Activated CD4-positive, alpha-beta T cell treated with anti-CD3 and anti-CD28 coated beads, Interleukin-2, amount 50 U/mL, for 1 hour (primary cell): ENCODE data around the gene GSTO1.
"Not testable (repeated sequence)": the region's sequence is repeated elsewhere in the genome, so short reads cannot be mapped to it uniquely, and the experiment has no call there.

Source experiments
- DNase-seq: peaks from one replicate; pipeline ENCODE4 v3.0.0-alpha.2; 2020

The GSTO1 gene

DNA sequence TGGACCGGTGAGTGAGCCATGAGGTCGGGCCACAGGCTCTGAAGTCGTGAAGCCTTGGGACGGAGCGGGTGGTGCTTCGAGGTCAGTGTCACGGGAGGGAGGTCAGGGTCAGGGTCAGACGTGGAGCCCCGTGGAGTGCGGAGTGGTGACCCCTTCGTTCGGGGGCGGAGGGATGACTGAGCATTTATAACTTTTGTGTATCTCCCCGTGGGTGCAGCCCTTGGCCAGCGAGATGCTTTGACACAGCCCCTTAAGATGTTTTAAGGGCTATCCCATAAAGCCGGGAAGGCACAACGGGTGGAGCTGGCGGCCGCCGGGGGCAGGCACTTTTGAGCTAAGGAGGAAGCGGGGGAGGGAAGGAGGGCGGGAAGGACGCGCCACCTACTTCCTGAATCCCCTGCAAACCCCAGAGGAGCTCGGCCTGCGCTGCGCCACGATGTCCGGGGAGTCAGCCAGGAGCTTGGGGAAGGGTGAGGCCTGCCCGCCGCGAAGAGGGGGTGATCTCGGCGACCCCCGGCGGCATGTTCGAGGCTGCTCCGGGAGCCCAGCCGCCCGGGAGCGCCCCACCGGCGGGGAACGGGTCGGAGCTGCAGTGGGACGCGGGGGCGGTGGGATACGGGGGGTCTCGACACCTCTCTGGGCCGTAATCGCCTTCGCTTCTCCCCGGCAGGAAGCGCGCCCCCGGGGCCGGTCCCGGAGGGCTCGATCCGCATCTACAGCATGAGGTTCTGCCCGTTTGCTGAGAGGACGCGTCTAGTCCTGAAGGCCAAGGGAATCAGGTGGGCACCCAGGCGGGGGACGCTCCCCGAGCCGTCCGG lies at the start of gene GSTO1:
Gene GSTO1, plus strand, starts transcription at position 400 of the 818 bp plus-strand sequence. Its CDS starts 37 bp downstream, at position 437.
- peak; percentile 28 for DNase-seq

DNA sequence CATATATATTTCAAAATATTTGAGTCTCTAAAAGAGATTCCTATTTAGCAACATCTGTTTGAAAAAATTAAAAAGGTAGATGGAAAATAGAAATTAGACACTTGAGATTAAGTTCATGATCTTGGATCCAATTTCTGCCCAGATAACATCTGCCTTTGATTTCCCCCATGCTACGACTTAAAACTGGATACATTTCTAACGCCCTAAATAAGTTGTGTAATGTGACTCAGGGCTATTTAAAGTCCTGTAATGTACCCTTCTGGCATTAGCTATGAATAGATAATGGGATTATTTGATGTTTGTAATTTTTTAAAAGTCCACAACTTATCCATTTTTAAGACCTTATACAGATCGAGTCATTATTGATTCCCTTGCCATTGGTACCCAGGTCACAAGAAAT lies 46.0 kb upstream of the GSTO1 start:
- DNase-seq = no peak

DNA sequence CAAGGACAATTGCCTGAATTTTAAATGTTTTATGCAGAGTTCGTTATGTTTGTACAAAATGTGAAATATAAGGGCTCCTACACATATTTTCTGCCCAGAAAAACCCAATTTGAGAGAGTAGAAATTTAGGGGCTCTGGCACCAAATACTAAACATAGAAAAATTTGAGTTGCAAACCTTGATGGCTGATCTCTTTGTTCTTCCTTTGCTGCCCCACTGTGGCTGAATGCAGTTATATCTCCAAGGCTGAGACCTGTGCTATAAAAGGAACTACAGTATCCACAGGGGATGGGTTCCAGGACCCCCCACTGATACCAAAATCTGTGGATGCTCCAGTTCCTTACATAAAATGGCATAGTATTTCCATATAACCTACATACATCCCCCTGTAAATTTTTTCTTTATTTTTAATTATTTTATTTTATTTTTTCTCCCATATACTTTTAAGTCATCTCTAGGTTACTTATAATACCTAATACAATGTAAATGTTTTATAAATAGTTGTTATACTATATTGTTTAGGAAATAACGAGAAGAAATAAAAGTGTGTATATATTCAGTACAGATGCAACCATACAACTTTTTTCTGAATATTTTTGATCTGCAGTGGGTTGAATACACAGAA lies 45.0 kb upstream of the GSTO1 start:
- peak; percentile 34 for DNase-seq

DNA sequence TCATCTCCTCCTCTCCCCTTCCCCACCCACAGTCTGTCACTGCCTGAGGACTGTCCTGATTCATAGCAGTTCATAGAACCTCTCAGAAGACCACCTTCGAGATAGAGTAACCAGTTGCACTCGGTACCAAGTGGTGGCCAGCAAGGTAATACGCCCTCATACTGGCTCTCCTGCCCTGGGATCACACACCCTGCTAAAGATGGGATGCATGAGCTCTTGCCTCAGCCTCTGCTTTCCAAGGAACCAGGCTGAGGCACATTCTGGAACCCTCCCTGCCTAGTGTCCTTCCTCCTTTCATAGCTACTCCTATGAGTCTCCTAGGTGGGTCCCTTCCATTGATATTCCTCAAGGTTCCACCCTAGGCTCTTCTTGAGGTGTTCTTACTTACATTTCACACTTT lies 38.1 kb upstream of the GSTO1 start:
- DNase-seq = no peak

DNA sequence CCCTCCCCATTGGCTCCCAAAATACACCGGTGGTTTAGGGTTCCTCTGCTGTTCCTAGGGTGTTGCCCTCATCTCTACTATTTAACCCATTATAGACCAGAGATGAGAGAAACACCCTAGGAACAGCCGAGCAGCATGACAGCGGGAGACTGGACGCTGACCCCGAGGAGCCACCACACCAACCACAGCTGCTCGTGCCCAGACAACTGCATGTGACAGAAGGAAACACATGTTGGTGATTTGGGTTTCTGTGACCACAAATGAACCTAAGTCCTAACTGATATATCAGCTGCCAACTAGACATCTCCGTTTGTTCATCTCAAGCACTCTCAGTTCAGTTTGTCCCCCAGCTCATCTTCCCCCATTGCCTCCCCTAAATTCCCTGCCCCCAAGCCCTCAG lies 35.9 kb upstream of the GSTO1 start:
- no peak for DNase-seq

DNA sequence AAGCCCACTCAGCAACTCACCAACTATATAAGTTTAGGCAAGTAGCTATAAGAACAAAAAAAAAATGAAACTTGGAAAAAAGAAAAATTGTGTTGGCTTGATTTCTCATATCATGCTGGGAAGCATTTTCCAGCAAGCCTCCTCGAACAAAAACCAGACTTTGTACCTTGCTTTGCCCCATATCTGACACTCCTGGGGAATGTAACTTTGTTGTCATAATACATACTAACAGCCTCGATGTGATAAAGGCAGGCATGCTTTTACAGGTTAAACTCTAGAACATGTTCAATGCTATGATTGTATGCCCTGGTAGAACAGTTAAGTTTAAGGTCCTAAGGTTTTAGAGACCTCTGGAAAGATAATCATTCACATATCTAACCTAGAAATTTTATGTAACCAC lies 34.2 kb upstream of the GSTO1 start:
- DNase-seq = no peak

DNA sequence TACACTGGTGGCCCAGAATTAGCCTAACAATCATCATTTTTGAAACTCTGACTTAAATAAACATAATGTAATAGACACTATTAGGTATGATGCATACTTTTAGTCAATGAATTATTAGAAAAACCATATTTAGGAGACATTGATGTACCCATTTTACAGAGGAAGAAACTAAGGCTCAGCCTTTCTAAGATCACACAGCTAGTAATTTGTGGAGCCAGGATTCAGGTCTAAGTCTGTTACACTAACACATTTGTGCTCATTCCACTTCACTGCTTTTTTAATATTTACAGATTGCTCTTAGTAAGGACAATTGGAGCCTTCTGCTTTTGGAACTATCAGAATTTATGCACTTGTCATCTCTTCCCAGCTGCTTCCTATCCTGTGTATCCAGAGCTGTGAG lies 31.4 kb upstream of the GSTO1 start:
- DNase-seq = no peak

DNA sequence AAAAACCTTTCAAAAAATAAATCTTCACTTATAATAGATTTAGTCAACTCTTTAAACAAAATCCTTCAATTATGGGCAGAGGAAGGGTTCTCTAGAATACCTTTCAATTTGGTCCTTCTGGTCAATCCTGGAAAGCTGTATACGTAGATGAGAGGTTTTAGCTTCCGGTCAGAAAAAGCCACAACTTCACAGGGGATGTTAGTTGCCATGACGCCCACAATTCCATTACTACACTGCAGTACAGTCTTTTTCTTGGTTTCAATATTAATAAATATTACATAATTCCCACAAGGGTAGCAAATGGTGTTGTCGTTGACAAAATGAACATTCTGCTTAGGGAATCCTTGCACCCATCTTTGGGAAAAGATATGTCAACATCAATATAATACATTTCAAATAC lies 24.2 kb upstream of the GSTO1 start:
- no peak for DNase-seq

DNA sequence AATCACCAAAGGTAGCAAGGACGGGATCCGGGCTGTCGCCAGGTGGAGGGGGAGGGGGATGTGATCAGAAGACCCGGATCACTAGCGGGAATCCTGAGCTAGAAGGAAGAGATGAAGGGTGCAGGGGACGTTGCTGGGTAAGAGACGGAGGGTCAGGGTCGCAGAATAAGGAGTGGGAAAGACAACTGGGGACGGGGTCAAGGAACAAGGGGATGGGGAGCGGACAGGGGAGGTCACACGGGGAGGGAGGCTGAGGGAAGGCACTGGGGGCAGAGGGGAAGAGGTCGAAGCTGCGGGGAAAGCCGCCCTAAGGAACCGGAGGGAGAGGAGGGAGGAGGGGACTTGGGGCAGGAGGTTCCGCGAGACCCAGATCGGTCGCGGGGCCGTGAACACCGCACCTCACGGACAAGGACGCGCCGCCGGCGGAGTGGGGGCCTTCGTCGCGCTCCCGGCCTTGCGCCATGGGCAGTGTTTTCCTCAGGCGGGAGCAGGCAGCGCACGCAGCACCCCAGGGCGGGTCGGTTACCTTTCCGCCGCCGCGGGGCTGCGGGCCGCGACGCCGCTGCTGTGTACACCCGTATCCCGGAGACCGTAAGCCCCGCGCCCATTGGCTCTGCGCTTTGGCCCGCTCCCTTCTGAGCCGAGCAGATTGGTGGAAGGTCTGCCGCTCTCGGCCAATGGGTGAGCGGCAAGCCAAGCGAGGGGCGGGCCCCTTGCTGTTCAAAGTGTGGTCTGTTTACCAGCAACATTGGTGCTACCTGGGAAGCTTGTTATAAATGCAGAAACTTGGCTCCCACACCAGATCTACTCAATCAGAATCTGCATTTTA lies 22.7 kb upstream of the GSTO1 start, which contains the start of gene CFAP43:
Gene CFAP43, minus strand, starts transcription at position 581 of the 829 bp plus-strand sequence. Its CDS starts 118 bp downstream, at position 463.
- DNase-seq = peak; percentile 100

DNA sequence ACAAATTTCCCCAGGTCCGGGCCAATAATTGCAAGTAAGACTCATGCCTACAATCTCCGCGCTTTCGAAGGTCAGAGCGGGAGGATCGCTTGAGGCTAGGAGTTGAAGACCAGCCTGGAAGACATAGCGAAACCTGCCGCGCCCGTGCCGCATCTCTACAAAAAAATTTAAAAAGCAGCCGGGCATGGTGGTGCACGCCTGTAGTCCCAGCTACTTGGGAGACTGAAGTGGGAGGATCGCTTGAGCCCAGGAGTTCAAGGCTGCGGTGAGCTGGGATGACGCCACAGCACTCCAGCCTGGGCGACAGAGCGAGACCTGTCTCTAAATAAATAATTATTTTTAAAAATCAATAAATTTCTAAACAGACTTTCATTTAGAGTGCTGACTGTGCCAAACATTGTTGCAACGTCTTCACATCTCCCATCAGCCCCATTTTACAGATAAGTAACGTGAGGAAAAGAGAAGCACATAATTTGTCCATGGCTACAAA lies 22.0 kb upstream of the GSTO1 start:
- no peak for DNase-seq

DNA sequence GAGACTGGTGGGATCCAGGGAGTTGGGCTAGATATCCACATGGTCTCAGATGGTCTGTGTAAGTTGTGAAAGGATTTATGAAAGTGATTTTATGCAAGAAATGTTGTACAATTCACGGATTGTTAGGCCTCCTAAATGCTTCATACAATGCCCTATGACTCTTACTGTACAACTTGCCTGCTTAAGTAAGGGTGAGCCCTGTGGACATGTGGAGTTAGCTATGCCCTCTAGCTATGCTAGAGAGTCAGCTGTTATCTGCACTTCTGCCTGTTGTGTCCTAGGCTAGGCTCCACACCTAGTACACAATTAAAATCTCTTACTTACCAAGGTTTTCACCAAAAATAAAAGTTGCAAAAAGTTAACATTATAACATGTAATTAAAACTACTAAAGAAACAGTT lies 20.9 kb upstream of the GSTO1 start:
- no peak for DNase-seq

DNA sequence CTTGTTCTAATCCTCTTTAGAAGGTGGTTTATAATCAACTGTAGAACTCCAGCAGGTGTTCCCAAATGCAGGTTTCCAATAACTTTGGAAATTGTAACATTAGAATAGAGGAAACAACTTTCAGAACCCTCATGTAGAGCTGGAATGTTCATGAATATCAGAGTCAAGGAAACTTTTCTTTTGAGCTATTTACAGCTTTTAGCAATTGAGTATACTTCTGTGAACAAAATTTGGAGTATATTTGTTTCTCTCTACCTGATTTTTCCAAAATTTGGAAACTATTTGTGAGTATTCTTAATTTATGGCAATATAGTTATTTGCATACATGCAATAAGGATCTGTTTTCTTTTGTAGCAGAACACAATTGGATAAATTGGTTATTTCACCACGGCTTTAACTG lies 19.8 kb upstream of the GSTO1 start:
- DNase-seq = no peak

DNA sequence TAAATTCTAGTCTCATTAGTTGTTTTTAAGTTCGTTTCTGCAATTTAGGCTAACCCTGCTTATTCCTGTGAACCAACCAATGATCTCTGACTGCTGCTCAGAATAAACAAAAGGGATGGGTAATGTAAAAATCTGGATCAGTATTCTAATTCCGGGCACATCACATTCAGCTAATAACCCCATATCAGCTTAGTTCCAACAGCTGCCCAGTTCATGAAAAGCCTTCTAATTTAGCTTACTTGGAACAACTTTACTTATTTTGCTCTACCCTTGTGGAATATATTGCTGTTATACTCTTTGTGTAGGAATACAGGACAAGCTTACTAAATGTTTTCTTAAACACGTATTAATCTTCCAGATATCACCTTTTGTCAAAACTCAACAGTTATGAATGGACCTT lies 18.9 kb upstream of the GSTO1 start:
- no peak for DNase-seq

DNA sequence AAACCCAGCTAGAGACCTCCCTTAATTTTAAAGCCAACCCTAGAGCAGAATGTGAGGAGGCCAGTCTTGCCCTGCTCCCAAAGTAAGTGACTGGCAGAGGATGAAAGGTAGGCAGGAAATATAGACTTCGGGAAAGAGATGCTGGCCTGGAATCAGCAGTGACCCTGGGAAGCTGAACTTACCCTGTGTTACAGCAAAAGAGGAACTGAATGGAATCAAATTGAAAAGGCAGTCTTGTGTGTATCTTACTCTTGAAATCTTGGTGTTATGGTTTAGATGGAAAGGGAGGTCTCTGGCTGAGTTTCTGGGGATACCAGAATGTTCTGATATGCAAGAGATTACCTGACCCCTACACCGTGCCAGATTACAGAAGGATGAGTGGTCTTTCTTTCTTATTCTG lies 14.6 kb upstream of the GSTO1 start:
- no peak for DNase-seq

DNA sequence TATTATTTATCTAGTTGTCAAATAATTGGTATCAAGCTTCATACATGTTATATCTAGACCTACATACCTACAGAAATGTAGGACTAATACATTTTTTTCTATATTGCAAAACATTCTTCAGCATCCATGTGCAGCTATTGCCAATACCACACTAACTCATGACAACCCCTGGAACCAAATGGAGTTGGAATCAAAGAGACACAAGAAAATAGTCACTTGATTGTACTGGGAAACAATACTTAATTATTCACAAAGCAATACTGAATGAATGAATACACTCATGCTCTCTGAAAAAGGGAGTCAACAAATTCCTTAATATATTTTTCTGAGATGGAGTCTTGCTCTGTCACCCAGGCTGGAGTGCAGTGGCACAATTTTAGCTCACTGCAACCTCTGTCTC lies 12.1 kb upstream of the GSTO1 start:
- DNase-seq = no peak

DNA sequence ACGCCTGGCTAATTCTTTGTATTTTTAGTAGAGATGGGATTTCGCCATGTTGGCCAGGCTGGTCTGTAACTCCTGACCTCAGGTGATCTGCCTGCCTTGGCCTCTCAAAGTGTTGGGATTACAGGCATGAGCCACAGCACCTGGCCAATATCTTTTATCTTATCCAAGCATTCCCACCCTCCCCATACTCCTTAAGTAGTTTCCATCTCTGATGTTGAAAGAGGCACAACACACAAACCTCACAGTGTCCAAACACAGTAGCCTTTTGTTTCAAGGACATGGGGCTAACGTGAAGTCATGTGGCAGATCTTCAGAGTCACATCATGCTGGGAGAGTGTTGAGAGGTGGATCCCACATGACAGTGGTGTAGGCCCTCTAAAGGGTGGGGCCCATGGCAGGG lies 11.7 kb upstream of the GSTO1 start:
- DNase-seq = not testable (repeated sequence)

DNA sequence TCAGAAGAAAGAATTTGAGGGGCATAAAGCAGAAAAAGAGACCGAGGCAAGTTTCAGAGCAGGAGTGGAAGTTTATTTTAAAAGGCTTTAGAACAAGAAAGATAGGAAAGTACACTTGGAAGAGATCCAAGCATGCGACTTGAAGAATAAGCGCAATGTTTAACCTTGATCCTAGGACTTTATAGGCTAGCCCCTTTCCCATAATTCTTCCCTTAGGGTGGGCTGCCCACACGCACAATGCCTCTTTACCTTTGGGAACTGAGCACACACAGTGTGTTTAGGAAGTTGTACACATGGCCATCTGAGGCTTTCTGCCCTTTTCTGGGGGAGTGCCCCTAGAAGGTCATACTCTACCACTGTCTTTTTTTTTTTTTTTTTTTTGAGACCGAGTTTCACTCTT lies 11.2 kb upstream of the GSTO1 start:
- no peak for DNase-seq

DNA sequence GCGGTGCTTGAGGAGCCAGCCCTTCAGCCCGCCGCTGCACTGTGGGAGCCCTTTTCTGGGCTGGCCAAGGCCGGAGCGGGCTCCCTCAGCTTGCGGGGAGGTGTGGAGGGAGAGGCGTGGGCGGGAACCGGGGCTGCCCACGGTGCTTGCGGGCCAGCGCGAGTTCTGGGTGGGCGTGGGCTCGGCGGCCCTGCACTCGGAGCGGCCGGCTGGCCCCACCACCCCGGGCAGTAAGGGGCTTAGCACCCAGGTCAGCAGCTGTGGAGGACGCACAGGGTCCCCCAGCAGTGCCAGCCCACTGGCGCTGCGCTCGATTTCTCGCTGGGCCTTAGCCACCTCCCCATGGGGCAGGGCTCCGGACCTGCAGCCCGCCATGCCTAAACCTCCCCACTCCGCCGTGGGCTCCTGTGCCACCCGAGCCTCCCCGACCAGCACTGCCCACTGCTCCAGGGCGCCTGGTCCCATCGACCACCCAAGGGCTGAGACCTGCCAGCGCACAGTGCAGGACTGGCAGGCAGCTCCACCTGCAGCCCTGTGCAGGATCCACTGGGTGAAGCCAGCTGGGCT lies 9.5 kb upstream of the GSTO1 start:
- no peak for DNase-seq

DNA sequence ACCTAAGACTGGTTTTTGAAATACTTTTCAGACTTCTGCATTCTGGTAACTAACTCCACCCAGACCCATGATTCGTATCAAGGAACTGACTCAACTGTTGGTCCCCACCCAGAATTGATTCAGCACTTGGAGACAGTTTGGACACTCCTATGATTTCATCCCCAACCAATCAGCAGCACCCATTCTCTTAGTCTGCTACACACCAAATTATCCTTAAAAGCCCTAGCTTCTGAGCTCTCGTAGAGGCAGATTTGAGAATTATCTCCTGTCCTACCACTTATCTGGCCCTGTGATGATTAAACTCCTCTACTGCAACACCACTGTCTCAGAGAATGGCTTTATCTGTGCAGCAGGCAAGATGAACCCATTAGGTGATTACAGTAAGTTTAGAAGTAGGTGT lies 7.7 kb upstream of the GSTO1 start:
- no peak for DNase-seq

DNA sequence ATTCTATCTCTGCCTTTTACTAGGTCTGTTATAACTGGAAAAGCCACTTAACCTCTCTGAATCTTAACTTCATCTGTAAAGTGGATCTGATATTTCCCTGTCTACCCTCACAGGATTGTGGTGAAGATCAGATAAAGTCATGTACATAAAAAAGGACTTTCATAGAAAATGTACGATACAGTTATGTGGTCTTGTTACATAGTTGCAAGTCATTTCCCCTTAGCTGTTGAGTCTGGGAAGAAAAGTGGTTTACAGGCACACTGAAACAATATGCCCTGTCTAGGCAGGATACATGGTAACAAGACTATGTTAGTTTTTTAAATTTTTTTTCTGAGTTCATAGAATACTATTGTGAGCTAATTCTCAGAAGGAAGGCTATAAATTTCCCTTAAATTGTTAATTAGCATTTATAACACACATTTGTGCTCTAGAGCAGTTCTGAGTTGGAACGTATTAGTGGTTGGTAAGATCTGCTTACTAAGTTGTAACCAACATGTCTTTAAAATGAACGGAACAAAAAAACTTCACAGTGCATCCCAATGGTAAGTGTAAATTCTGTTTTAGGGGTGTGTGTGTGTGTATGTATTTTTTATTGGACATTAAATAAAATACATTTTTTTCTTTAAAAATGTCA lies 7.1 kb upstream of the GSTO1 start:
- DNase-seq = no peak

DNA sequence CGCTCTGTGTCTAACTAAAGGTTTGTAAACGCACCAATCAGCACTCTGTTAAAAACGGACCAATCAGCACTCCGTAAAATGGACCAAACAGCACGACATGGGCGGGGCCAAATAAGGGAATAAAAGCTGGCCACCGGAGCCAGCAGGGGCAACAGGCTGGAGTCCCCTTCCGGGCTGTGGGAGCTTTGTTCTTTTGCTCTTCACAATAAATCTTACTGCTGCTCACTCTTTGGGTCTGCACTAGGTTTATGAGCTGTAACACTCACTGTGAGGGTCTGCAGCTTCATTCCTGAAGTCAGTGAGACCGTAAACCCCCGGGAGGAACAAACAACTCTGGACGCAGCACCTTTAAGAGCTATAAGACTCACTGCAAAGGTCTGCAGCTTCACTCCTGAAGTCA lies 5.8 kb upstream of the GSTO1 start:
- not testable (repeated sequence) for DNase-seq

DNA sequence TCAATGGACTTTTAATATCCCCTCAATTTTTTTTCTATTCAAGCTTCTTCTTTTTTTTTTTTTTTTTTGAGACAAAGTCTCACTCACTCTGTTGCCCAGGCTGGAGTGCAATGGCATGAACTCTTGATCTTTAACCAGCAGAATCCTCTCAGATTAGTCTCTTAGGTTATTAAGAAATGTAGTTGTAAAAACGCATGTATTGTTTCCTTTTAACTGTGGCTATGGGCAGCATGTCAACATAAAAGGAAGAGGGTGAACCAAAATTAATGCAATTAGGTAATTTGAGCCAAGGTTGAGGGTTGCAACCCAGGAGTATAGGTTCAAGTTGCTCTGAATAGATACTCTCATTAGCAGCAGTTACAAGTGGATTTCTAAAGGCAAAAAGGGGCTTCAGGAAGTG lies 4.3 kb upstream of the GSTO1 start:
- no peak for DNase-seq

DNA sequence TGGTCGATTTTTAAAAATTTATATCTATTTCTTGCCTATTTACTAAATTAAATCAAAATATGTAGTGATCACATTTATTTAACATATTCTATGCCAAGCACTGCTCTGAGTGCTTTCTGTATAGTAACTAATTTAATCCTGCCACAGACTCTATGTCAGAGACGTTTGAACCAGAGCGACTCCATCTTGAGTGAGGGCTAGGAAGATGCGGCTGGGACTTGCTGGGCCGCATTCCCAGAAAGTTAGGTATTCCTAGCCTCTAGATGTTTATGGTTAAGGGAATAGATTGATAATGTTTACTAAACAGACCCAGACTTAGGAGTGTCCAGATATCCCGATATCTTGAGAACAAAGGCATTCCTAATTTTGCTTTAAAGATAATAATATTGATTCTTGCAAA lies 3.2 kb upstream of the GSTO1 start:
- DNase-seq = no peak
